Ecto neural progenitor cell (in vitro differentiated cells): ENCODE measurements around the gene CHSY1.

Source experiments
- DNase-seq: peaks from one replicate; pipeline ENCODE4 v3.0.0-alpha.2; 2018; ENCODE audit warnings: low spot score

CHSY1 gene

DNA sequence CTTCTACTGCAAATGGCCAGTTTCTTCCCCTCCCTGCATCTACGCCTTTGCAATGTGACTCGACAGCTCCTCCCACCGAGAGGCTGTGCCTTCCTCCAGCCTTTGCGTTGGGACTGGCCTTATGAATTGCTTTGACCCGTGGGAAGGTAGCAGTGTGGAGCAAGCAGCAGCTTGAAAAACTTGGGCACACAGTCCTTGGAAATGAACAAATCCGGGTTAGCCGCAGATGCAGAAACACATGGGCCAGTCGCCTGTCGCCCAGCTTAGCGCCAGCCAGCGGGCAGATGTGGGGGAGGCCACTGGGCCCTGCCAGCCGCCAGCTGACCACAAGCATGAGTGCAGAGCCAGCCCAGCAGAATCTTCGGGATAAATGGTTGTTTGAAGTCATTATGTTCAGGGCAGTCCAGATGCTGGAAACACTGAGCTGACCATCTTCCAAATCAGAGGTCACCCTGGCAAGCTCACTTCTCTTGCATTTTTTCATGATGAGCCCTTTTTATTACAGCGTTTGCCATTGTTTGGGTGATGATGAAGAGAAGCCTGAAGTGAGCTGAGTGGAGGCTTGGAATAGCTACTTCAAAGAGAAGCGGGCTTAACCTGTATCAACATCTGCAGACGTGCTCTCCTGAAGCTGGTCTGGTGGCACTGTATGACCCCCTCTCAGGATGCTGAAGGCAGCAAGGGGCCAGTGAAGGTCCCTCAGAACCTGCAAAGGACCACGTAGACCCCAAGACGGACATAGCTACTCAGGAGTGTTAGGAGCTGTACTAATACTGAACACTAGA is 15.7 kb upstream of the CHSY1 start:
- DNase-seq: no peak

DNA sequence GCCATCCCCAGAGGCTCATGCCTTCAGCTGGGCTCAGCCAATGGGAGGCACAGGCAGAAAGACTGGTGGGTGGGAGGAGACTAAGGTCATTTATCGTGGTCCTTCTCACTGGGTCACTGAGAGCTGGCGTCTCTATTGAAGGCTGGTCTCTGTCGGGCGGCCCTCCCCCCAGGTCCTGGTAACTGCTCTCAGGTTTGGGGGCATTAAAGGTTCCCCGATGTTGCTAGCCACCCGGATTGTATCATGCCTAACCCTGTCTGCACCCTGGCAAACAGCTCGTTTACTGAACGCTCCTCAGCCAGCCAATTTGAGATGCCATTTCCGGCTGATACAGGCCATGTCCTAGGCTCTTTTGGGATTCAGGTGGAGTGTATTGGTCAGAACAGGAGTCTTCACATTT is 14.9 kb upstream of the CHSY1 start:
- DNase-seq: peak; percentile 36

GRCh38 chr15:101266034-101266433 is 14.2 kb upstream of the CHSY1 start:
- no peak for DNase-seq

DNA sequence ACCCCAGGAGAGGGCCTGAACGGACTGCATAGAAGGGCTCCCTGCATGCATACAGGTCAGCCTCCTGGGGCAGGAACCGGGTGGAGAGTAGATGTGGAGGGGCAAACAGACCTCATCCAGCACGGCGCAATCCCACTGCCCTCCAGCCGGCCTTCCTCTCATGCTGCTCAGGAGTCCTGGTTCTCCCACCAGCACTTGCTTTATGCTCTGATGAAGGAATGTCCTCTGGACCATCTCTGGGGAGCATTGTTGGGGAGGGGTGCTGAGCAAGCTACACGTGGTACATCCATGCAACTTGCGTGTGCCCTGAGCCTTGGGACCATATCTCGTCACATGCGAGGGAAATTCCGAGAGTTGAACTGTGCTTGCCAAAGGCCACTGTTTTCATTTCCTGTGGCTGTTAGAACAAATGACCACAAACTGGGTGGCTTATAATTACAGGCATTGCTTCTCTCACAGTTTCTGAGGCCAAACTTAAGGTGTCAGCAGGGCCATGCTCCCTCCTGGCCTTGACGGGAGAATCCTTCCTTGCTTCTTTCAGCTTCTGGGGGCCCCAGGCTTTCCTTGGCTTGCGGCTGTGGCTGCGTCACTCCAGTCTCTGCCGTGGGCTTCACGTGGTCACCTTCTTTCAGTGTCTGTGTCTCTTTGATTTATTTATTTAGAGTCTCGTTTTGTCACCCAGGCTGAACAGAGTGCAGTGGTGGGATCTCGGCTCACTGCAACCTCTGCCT is 13.2 kb upstream of the CHSY1 start:
- DNase-seq: no peak

GRCh38 chr15:101264011-101264410 is 12.2 kb upstream of the CHSY1 start:
- DNase-seq: no peak

DNA sequence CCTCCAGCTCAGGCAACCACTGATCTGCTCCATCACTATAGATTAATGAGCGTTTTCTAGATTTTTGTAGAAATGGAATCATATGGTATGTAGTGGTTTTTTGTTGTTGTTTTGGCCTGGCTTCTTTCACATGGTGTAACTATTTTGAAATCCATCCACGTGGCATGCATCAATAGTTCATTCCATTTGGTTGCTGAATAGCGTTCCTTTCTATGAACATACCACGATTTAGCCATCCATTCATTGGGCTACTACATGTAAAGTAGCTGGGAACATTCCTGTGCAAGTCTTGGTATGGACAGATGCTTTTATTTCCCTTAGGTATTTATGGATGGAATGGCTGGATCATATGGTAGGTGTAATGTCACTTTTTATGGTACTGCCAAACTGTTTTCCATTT is 10.7 kb upstream of the CHSY1 start:
- DNase-seq: no peak

GRCh38 chr15:101258238-101259144 is 6.6 kb upstream of the CHSY1 start:
- no peak for DNase-seq

DNA sequence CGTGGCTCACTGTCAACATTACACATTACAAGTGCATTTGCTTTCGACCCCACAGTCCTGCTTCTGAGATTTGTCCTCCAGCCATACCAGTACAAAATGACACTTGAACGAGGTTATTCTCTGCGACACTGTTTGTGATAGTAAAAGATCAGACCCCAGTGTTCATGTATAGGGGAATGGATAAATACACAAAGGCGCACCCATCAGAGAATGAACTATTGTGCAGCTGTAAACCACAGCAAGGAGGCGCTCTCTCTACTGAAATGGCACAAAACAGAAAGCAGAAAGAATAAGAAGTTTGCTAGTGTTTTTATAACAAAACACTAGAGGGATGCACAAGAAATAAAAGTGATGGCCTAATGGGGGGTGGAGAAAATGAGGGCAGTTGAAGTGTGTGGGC is 4.9 kb upstream of the CHSY1 start:
- no peak for DNase-seq

GRCh38 chr15:101255615-101256241 is 3.9 kb upstream of the CHSY1 start:
- DNase-seq: no peak

DNA sequence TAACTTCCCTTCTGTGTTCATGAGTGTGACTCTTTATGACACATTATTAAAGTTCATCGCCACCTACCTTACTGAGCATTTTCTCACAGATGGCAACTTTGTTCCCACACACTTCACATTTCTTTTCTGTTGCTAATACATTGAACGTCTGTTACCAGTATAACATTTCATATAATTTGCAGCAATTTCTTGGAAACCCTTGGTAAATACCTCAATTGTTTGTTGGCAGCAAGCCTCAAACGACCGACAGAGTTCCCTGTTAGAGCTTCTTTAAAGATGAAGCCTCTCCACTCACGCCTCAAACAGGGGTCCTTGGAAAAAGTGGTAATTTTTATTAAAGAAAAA is 3.2 kb upstream of the CHSY1 start:
- no peak for DNase-seq

GRCh38 chr15:101254157-101255050 is 2.6 kb upstream of the CHSY1 start:
- DNase-seq: no peak

DNA sequence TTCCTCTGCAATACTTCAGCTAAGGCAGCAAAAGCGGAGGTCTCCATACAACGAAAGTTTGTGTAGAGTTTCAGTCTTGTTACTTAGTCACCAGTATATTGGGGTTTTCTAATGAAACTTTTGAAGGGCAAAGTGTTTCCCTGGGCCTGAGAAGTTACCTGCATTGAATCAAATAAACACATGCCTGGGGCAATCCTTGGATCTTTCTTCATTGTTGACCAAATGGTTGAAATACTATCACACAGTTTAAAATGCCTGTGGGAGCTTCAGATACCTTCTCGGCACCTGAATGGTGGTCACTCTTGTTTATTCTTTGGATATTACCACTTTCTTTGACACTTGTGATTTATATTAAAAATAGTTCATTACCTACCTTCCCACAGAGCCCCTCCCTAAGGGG is 988 bp upstream of the CHSY1 start:
- no peak for DNase-seq

- peak; percentile 71 for DNase-seq
These were observed 697 bp downstream of the CHSY1 start for GRCh38 chr15:101250873-101251829.

GRCh38 chr15:101250341-101250831 is 1.5 kb downstream of the CHSY1 start:
- no peak for DNase-seq

GRCh38 chr15:101248274-101248673 is 3.6 kb downstream of the CHSY1 start:
- no peak for DNase-seq

GRCh38 chr15:101246824-101247745 is 4.8 kb downstream of the CHSY1 start:
- no peak for DNase-seq

DNA sequence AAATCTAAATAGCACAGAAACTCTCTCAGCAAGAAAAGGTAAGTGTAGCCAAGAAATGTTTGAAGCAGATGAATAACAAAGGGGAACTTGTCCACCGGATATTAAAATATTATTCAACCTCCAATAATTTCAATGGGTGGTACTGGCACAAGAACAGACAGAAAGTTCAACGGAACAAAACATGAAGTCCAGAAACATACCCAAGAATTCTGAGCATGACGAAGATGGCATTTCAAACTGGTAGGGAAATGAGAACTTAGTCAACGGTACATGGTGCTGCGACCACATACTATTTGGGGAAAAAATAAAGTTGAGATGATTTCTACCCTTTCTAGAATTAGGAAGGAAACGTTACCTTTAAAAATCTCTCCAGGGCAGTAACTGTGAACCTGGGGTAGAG is 5.5 kb downstream of the CHSY1 start:
- no peak for DNase-seq

DNA sequence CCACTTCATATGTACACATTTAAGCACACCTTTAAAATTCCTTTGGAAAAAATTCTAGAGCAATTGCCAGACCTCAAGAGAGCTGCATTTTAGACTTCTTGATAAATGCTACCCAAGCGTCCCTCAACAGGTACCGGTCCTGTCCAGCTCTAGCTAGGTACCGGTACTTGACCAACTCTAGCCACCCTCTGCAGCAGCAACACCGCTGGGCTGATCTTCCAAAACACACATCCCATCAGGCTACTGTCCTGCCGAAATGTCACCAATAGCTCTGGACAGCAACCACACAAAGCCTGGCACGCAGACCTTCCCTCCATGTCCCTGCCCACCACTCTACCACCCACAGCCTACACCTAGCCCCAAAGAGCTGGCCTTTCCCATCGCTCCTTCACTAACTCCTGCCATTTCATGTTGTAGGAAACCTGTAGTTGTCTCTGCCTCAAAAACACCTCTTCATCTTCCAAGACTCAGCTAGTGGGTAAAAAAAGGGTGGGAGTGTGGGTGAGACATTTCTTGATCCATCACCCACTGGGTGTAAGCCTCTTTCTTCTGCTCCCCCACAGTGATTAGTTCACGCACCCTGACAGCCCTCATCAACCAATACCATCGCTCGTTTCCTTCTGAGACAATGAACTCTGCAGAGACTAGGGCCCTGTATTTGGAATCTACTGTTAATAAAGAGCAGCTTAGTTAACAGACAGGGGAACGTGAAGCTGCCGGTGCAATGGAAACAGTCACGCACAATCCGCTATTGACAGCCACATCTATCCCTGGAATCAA is 6.8 kb downstream of the CHSY1 start:
- no peak for DNase-seq
